OCI-LY1 (cell line): Measurements from ENCODE around the gene ANKS3.

Experiments used
- H2AFZ ChIP-seq: fragments of 200-600 bp; sonication (generic), shearing (Covaris generic); 2 replicates; pipeline ENCODE4 v1.6.0; 2014; ENCODE audit warnings: antibody characterized with exemption, mild to moderate bottlenecking, low read length
- H3F3A ChIP-seq: fragments of 200-600 bp; sonication (generic), shearing (Covaris generic); 2 replicates; pipeline ENCODE4 v1.6.0; 2014; ENCODE audit warnings: mild to moderate bottlenecking, antibody characterized with exemption, low read length, moderate library complexity; ENCODE audit not compliant: insufficient read depth
- H3K27ac ChIP-seq: fragments of 200-600 bp; sonication (generic); 2 replicates; pipeline ENCODE4 v1.5.1; 2014; ENCODE audit warnings: low read length, mixed run types, mild to moderate bottlenecking, low read depth; ENCODE audit not compliant: poor library complexity, severe bottlenecking
- H3K27me3 ChIP-seq: fragments of 200-600 bp; sonication (generic); 2 replicates; pipeline ENCODE4 v1.6.0; 2014; ENCODE audit warnings: antibody characterized with exemption, mild to moderate bottlenecking, low read length, moderate library complexity; ENCODE audit not compliant: insufficient read depth
- H3K36me3 ChIP-seq: fragments of 200-600 bp; sonication (generic); 2 replicates; pipeline ENCODE4 v1.6.1; 2014; ENCODE audit warnings: mild to moderate bottlenecking, antibody characterized with exemption, low read length, moderate library complexity, mixed read lengths; ENCODE audit not compliant: insufficient read depth
- H3K4me1 ChIP-seq: fragments of 200-600 bp; sonication (generic); 2 replicates; pipeline ENCODE4 v1.5.1; 2014; ENCODE audit warnings: mild to moderate bottlenecking, low read length, moderate library complexity; ENCODE audit not compliant: insufficient read depth, severe bottlenecking
- H3K4me2 ChIP-seq: fragments of 200-600 bp; sonication (generic), shearing (Covaris generic); 2 replicates; pipeline ENCODE4 v1.6.1; 2014; ENCODE audit warnings: low read length
- H3K4me3 ChIP-seq: fragments of 200-600 bp; sonication (generic); 2 replicates; pipeline ENCODE4 v1.5.1; 2014; ENCODE audit warnings: low read length, low read depth, mild to moderate bottlenecking, mixed read lengths; ENCODE audit not compliant: poor library complexity, severe bottlenecking
- H3K79me2 ChIP-seq: fragments of 200-600 bp; shearing (Covaris generic); 2 replicates; pipeline ENCODE4 v1.6.1; 2016; ENCODE audit warnings: mixed run types, low read length, mixed read lengths; ENCODE audit not compliant: insufficient read depth
- H3K9ac ChIP-seq: fragments of 200-600 bp; sonication (generic), shearing (Covaris generic); 2 replicates; pipeline ENCODE4 v1.6.1; 2014; ENCODE audit warnings: mild to moderate bottlenecking, low read length, mixed read lengths
- H3K9me2 ChIP-seq: fragments of 200-600 bp; sonication (generic), shearing (Covaris generic); 2 replicates; pipeline ENCODE4 v1.6.1; 2014; ENCODE audit warnings: low read depth, mild to moderate bottlenecking, low read length, mixed read lengths
- H3K9me3 ChIP-seq: fragments of 200-600 bp; shearing (Covaris generic); 2 replicates; pipeline ENCODE4 v1.6.1; 2014; ENCODE audit warnings: low read length, mixed read lengths
- H4K20me1 ChIP-seq: fragments of 200-600 bp; sonication (generic), shearing (Covaris generic); 2 replicates; pipeline ENCODE4 v1.6.0; 2016; ENCODE audit warnings: mild to moderate bottlenecking, low read length; ENCODE audit not compliant: insufficient read depth
- CTCF ChIP-seq: fragments of 200-600 bp; sonication (generic), shearing (Covaris generic); IDR thresholded peaks from 2 replicates; pipeline ENCODE4 v1.5.1; 2017; ENCODE audit warnings: mild to moderate bottlenecking, antibody characterized with exemption, low read length, moderate library complexity, mixed read lengths
- EZH2 ChIP-seq: fragments of 200-600 bp; sonication (generic), shearing (Covaris generic); IDR thresholded peaks from 2 replicates; pipeline ENCODE4 v1.8.0; 2017; ENCODE audit warnings: borderline replicate concordance, mixed run types, mild to moderate bottlenecking, antibody characterized with exemption, low read length, moderate library complexity, mixed read lengths

Gene ANKS3

DNA sequence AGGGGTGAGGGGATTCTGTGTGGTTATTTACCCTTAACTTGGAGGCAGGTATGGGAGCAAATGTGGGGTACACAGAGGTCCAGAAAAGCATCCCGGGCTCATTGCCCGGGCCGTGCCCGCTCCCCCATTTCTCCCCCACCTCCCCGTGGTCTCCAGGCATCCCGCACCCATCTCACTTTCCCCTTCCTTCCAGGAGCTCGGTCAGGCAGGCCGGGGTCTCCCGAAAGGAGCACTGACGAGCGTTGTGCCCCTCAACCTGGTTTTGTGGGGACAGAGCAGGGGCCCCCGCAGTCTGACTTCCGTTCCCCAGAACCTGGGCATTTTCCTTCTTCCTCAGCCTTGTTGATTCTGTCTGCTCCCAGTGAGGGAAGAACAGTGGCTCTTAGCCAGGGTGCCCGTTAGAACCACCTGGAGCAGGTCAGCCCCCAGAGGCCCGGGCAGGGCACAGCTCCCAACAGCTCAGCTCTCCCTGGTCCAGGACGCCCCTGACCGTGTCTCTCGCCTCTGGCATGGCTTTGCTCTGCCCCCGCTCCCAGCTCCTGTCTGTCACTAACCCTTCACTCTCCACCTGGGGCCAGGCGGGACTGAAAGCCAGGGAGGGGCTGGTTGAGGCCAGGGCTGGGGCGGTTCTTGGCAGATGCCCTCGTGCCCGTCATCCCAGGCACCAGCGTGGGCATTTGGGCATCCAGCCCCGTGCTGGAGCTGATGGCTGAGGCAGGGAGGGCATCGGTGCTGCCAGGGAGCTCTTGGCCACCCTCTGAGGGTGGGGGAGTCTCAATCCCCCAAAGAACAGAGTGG is 53.2 kb downstream of the ANKS3 start:
- H3K9me3 ChIP-seq, result no peaks in the 10 kb centered on the region
- no peak overlapping the region for H2AFZ ChIP-seq
- H3K9me2 ChIP-seq, result no peaks in the 10 kb centered on the region
- H3K9ac ChIP-seq, result no peak overlapping the region
- no peaks in the 10 kb centered on the region for H3K27me3 ChIP-seq
- no peaks in the 10 kb centered on the region for H4K20me1 ChIP-seq
- TF ChIP-seq CTCF (no peak), EZH2 (no peak)
- H3K4me1 ChIP-seq, result no peaks in the 10 kb centered on the region
- H3F3A ChIP-seq, result no peaks in the 10 kb centered on the region
- no peak overlapping the region for H3K4me3 ChIP-seq
- peaks cover 26% of the 10 kb centered on the region for H3K36me3 ChIP-seq
- no peak overlapping the region for H3K4me2 ChIP-seq
- H3K79me2 ChIP-seq, result no peaks in the 10 kb centered on the region
- no peak overlapping the region for H3K27ac ChIP-seq

GRCh38 chr16:4679850-4680636 is 54.0 kb downstream of the ANKS3 start:
- no peaks in the 10 kb centered on the region for H3K9me2 ChIP-seq
- no peaks in the 10 kb centered on the region for H3K79me2 ChIP-seq
- peaks cover 26% of the 10 kb centered on the region for H3K36me3 ChIP-seq
- no peak overlapping the region for H3K4me3 ChIP-seq
- H4K20me1 ChIP-seq, result no peaks in the 10 kb centered on the region
- H3K4me1 ChIP-seq, result no peaks in the 10 kb centered on the region
- H3F3A ChIP-seq, result no peaks in the 10 kb centered on the region
- no peak for TF ChIP-seq EZH2
- no peak for TF ChIP-seq CTCF
- no peaks in the 10 kb centered on the region for H3K27me3 ChIP-seq
- H3K27ac ChIP-seq, result no peak overlapping the region
- no peaks in the 10 kb centered on the region for H3K9me3 ChIP-seq
- no peak overlapping the region for H3K4me2 ChIP-seq
- no peak overlapping the region for H2AFZ ChIP-seq
- no peak overlapping the region for H3K9ac ChIP-seq

- Histone ChIP-seq H4K20me1 (no peaks in the 10 kb centered on the region), H2AFZ (no peak overlapping the region), H3K27me3 (no peaks in the 10 kb centered on the region), H3K79me2 (no peaks in the 10 kb centered on the region), H3K4me3 (no peak overlapping the region), H3K4me2 (no peak overlapping the region), H3K27ac (no peak overlapping the region), H3K9me3 (no peaks in the 10 kb centered on the region), H3F3A (no peaks in the 10 kb centered on the region), H3K36me3 (peaks cover 24% of the 10 kb centered on the region), H3K4me1 (no peaks in the 10 kb centered on the region), H3K9me2 (no peaks in the 10 kb centered on the region), H3K9ac (no peak overlapping the region)
- TF ChIP-seq EZH2 (no peak), CTCF (no peak)
Observed at GRCh38 chr16:4679156-4679849, 54.8 kb downstream of the ANKS3 start.
